ENCODE results near the gene ZNF431. TPM values are rescaled to one million over a fixed set of nuclear protein-coding genes. Genes with fewer than 3 reads are reported as not detected.
A peak's percentile ranks its signal among the peaks of the same experiment; 100 is the strongest.
"Not testable (repeated sequence)": the region's sequence is repeated elsewhere in the genome, so short reads cannot be mapped to it uniquely, and the experiment has no call there.

Gene ZNF431
- total and polyA plus RNA-seq, 11 donors = 4.6 to 20.0 (median 11.0) TPM

DNA sequence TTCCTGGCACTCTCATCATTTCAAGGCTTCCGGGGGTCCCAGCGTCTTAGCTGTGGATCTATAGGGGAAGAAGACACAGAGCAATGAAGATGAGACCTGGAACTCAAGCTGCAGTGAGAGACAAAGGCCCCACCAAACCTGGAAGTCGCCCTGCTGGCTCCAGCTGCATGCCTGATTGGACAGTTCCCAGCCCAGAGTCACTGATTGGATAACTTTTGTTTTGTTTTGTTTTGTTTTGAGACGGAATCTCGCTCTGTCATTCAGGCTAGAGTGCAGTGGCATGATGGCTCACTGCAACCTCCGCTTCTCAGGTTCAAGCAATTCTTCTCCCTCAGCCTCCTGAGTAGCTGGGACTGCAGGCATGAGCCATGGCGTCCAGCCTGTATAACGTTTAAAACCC, 6.4 kb upstream of the ZNF431 start:
- intact Hi-C loops (cut with DNase I) = loop anchor here in 1 of 10 donors (10.0 kb wide), 1 partner anchor 51 kb away; the partner anchor contains the start of gene ZNF714
- 79 to 82% (median 81%) methylated on average over 8 of the region's 8 CpGs for WGBS, 4 donors
- ATAC-seq (no peak), DNase-seq (no peak)
- H3K27me3 ChIP-seq = no peaks in the 10 kb centered on the region
- H3K9me3 ChIP-seq = no peaks in the 10 kb centered on the region
- no peak overlapping the region for H3K4me3 ChIP-seq
- no peak overlapping the region for H3K27ac ChIP-seq
- no peaks in the 10 kb centered on the region for H3K4me1 ChIP-seq
- no peak for TF ChIP-seq POLR2A (IDR thresholded peaks at IDR 0.05)
- TF ChIP-seq, protein P1, sequence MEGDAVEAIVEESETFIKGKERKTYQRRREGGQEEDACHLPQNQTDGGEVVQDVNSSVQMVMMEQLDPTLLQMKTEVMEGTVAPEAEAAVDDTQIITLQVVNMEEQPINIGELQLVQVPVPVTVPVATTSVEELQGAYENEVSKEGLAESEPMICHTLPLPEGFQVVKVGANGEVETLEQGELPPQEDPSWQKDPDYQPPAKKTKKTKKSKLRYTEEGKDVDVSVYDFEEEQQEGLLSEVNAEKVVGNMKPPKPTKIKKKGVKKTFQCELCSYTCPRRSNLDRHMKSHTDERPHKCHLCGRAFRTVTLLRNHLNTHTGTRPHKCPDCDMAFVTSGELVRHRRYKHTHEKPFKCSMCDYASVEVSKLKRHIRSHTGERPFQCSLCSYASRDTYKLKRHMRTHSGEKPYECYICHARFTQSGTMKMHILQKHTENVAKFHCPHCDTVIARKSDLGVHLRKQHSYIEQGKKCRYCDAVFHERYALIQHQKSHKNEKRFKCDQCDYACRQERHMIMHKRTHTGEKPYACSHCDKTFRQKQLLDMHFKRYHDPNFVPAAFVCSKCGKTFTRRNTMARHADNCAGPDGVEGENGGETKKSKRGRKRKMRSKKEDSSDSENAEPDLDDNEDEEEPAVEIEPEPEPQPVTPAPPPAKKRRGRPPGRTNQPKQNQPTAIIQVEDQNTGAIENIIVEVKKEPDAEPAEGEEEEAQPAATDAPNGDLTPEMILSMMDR (IDR thresholded peaks at IDR 0.05) = no peak
- no peaks in the 10 kb centered on the region for H3K36me3 ChIP-seq

DNA sequence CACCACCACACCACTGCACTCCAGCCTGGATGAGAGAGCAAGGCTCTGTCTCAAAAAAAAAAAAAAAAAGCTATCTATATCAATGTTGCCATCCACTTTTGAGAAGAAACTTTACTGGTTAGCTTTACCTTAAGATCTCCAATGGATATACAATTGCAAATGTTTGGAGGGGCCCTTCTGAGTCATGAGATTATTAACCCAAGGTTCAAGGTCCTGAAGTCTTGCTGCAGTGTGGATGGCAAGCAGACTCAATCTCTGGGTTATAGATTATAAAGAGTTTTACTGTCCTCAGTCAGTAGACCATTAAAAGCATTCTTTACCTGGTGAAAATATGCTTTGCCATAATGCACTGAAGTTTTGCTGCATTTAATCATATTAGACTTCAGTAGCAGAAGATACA, 3.7 kb upstream of the ZNF431 start:
- no peaks in the 10 kb centered on the region for H3K9me3 ChIP-seq
- H3K27ac ChIP-seq = no peak overlapping the region
- H3K36me3 ChIP-seq = no peaks in the 10 kb centered on the region
- H3K4me1 ChIP-seq = peaks cover 0 to 14% (median 6%) of the 10 kb centered on the region in 12 donors
- intact Hi-C loops (cut with DNase I) = loop anchor here in 1 of 10 donors (10.0 kb wide), 1 partner anchor 53 kb away; the partner anchor contains the start of gene ZNF714
- H3K27me3 ChIP-seq = no peaks in the 10 kb centered on the region
- ATAC-seq (no peak), DNase-seq (no peak)
- TF ChIP-seq POLR2A (IDR thresholded peaks at IDR 0.05) = no peak
- TF ChIP-seq, protein P1 (IDR thresholded peaks at IDR 0.05) = no peak
- no peak overlapping the region for H3K4me3 ChIP-seq

DNA sequence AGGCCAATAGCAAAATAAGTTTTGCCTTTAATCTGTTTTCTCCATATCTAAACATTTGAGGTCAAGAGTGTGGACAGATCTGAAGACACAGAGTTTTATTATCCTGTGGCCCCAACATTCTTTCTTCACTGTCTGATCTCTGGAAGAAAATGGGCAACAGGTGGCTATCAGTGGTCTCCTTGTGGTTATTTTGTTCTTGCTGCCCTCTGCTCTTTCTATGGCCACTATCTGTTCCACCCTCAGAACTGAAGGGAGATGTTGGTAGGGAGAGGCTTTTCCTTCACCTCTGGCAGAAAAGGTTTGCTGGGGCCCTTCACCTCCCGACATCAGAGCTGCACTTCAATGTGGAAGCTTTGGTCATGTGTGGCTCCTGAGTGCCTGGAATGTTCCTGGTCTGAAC, 834 bp upstream of the ZNF431 start:
- H3K4me1 ChIP-seq = peaks cover 0 to 19% (median 8%) of the 10 kb centered on the region in 12 donors
- peak overlapping the region in 1 of 12 donors; percentile 79 for H3K4me3 ChIP-seq
- peak overlapping the region in 2 of 12 donors; percentile 71 to 83 for H3K27ac ChIP-seq
- 82 to 92% (median 90%) methylated on average over 1 of the region's 1 CpG for WGBS, 4 donors
- ATAC-seq, H3K27me3 ChIP-seq, DNase-seq, H3K9me3 ChIP-seq: not testable (repeated sequence)
- intact Hi-C loops (cut with DNase I) = loop anchor here in 1 of 10 donors (5.0 to 10.0 kb wide), 2 partner anchors 59 to 216 kb away; partner anchors contain the start of genes ZNF714 and ZNF85
- H3K36me3 ChIP-seq = peaks cover 0 to 26% (median 24%) of the 10 kb centered on the region in 9 donors

DNA sequence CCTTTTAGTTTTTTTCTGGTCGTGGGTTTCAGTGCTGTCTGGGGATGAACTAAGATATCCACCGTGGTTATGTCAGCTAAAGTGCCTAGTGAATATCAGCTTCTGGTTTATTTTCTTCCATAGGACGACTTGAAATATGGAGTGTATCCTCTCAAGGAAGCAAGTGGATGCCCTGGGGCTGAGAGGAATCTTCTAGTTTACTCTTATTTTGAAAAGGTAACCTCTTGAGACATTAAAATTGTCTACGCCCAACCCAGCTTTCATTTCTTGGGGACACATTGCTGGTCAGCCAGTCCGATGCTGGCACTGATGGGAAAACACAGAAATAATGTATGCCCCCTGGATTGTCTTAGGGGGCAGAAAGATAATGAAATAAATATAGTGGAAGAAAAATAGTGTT, 1.6 kb downstream of the ZNF431 start:
- no peaks in the 10 kb centered on the region for H3K27me3 ChIP-seq
- no peak overlapping the region for H3K27ac ChIP-seq
- H3K4me3 ChIP-seq = no peak overlapping the region
- H3K4me1 ChIP-seq = peaks cover 0 to 19% (median 8%) of the 10 kb centered on the region in 12 donors
- 90 to 93% (median 92%) methylated on average over 5 of the region's 5 CpGs for WGBS, 4 donors
- TF ChIP-seq, protein P1 (IDR thresholded peaks at IDR 0.05) = no peak
- TF ChIP-seq POLR2A (IDR thresholded peaks at IDR 0.05) = no peak
- intact Hi-C loops (cut with DNase I) = loop anchor here in 1 of 10 donors (5.0 to 10.0 kb wide), 2 partner anchors 61 to 219 kb away; partner anchors contain the start of genes ZNF714 and ZNF85
- H3K36me3 ChIP-seq = peaks cover 0 to 50% (median 45%) of the 10 kb centered on the region in 9 donors
- DNase-seq = no peak
- peaks cover 0 to under 1% (median 0%) of the 10 kb centered on the region in 12 donors for H3K9me3 ChIP-seq
- ATAC-seq = no peak

Measured in heart left ventricle (tissue), 16 donors.